ENCODE data around the gene PDZD7.
"Not testable (repeated sequence)": the region's sequence is repeated elsewhere in the genome, so short reads cannot be mapped to it uniquely, and the experiment has no call there.

Gene PDZD7

GRCh38 chr10:101038484-101038883, 7.6 kb upstream of the PDZD7 start:
- no peak for DNase-seq (ENCODE audit: low spot score)

GRCh38 chr10:101036726-101037125, 5.8 kb upstream of the PDZD7 start:
- DNase-seq (ENCODE audit: low spot score) = no peak

DNA sequence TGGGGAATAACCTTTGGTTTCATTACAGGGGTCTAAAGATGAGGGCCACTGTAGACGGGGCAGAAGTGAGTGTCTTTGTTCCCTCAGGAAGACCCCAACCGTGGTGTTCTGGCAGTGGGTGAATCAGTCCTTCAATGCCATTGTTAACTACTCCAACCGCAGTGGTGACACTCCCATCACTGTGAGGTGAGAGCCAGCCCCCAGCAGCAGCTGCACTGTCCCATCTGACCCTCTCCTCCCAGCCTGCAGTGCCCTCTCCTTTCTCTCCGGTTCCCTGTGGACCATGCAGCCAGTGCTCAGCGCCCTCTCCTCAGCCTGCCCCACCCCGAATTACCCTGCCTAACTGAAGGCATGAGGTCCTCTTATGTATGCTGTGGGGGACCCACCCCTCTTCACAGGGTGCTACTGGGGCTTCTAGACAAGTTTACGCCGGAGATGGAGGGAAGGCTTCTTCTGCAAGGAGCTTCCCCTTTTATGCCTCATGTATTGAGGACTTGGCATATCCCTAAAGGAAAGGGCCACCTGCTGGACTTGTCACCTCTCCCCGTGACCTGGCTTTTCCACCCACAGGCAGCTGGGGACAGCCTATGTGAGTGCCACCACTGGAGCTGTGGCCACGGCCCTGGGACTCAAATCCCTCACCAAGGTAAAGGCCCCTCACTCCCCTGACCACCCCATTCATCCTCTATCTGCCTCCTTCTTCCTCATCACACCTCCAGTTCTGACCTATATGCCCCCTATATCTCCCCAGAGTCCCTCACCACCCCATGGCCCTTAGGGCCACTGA, 5.2 kb upstream of the PDZD7 start:
- no peak for DNase-seq (ENCODE audit: low spot score)

- no peak for DNase-seq (ENCODE audit: low spot score)
These were observed 4.4 kb upstream of the PDZD7 start for GRCh38 chr10:101035314-101035713.

DNA sequence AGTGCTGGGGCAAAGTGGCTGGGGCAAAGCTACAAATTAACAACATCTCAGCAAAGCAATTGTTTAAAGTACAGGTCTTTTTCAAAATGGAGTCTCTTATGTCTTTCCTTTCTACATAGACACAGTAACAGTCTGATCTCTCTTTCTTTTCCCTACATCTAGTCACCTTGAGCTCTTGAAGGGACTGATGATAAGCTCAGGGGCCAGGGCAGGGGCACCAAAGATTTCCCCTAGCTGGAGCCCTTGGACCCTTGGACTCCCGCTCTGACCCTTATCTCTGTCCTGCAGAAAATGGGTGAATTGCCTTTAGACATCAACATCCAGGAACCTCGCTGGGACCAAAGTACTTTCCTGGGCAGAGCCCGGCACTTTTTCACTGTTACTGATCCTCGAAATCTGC, 3.5 kb upstream of the PDZD7 start:
- not testable (repeated sequence) for DNase-seq (ENCODE audit: low spot score)

- no peak for DNase-seq (ENCODE audit: low spot score)
These were observed 2.3 kb upstream of the PDZD7 start for GRCh38 chr10:101033276-101033675.

DNA sequence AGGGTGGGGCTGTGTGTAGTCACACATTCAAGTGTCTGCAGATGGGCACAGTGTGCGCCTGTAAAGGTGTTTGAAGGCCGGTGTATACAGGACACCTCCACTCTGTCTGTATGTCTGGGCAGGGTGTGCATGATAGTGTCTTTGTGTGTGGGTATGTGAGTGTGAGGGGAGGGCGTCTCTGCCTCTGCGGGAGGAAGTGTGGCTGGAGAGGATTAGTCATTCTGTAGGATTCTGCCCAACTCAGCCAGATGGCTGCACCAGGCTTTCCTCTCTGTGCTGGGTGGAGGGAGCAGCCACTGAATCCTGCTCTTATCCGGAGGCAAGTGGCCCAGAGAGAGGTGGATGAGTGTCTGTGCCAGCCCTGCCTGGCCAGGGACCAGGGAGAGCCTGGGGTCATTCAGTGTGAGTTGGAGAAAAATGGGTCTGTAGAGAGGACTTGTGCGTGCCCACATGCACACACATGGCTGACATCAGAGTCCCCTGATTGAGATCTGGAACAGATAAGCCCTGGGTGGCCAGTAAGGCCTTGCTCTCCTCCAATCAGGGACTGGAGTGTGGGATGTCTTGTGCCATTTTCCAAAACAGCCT, 1.8 kb upstream of the PDZD7 start:
- peak; percentile 88 for DNase-seq (ENCODE audit: low spot score)

DNA sequence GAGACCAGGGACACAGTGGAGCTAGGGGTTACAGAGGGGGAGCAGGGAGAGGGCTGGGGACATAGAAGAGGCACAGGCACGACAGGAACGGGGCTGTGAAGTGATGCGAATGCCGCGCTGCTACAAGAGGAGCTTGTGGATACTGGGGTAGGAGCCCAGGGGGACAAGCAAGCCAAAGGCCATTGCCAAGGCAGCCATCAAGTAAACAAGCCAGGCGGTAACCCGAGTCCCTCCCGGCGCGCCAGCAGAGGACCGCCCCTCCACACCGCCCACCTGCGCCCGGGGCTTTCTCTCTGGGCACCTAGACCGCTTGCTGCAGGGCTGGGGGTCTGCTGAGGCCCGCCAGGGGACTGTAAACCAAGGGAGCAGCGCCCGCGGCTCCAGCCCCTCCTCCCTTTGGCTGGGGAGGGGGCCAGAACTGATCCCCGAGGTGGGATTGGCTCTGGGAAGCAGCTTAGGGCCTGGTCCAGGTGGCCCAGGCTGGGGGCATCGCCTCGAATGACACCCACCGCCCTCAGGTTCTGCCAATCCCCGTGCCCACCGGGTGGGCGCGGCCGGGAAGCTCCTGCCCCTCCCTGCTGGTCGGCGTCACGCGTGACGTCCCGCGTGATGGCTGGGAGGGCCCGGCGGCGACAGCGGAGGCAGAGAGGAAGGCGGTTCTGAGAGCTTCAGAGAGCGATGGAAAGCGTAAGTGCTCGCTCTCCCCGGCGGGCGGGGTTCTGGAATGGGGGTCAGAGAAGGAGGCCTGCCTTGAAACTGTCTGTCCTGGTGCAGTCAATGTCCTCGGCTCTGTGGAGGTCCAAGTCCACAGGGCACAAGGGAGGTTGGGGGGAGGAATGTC, 1.1 kb upstream of the PDZD7 start:
- peak; percentile 59 for DNase-seq (ENCODE audit: low spot score)

GRCh38 chr10:101030496-101031127, 317 bp downstream of the PDZD7 start:
- DNase-seq (ENCODE audit: low spot score) = no peak

- no peak for DNase-seq (ENCODE audit: low spot score)
These were observed 1.2 kb downstream of the PDZD7 start for GRCh38 chr10:101029520-101030295.

- no peak for DNase-seq (ENCODE audit: low spot score)
These were observed 2.2 kb downstream of the PDZD7 start for GRCh38 chr10:101028446-101029337.

- no peak for DNase-seq (ENCODE audit: low spot score)
These were observed 3.7 kb downstream of the PDZD7 start for GRCh38 chr10:101027106-101027720.

DNA sequence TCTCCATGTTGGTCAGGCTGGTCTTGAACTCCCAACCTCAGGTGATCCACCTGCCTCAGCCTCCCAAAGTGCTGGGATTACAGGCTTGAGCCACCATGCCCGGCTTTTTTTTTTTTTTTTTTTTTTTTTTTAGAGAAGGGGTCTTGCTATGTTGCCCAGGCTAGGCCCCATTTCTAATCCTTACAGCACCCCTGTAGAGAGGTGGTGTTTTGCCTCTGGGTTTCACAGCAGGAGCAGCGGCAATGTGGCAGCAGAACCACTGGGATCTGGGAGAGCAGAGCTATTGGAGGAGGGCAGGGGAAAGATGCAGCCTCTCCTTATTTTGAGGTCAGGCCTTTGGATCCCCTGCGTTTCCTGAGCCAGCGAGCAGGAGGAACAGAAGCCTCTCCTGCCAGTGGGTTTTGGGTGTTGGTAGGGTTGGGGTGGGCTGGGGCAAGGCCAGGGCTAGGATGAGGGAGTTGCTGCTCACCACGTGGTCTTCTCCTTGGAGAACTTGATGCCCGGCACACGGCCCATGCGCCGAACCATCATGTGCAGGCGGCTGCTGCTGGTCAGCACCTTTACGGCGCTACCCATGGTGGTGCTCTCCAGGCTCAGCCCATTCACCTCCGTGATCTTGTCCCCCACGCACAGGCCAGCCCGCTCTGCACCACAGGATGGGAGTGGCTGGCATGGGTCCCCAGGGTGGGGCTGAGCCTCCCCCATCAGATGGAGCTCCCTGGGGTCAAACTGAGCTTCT, 7.8 kb downstream of the PDZD7 start:
- no peak for DNase-seq (ENCODE audit: low spot score)

- no peak for DNase-seq (ENCODE audit: low spot score)
These were observed 9.2 kb downstream of the PDZD7 start for GRCh38 chr10:101021692-101022251.

- no peak for DNase-seq (ENCODE audit: low spot score)
These were observed 9.7 kb downstream of the PDZD7 start for GRCh38 chr10:101021239-101021638.

DNA sequence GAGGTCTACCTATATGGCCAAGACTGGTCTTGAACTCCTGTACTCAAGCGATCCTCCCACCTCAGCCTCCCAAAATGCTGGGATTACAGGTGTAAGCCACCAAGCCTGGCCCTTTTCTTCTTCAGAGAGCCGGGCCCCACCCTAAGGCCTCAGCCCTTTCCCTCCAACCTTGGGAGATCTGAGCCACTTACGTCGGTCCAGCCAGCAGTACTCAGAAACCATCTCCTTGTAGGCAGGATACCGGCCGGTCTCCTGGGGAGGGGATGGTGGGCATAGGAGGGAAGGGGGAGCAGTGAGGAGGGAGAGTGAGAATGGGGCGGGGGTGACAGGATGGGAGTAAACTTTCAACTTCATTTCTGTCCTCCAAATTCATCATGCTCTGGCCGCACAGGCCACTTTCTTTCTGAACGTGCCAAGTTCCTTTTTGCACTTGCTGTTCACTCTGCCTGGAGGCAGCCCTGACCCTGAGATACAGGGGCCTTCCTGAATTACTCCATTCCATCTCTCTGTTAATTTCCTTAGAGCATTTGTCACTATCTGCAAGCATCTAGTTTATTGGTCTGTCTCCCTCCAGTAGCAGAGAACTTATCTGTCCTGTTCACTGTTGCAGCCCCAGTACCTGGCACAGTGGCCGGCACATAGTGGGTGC, 10.4 kb downstream of the PDZD7 start:
- no peak for DNase-seq (ENCODE audit: low spot score)

- no peak for DNase-seq (ENCODE audit: low spot score)
These were observed 11.6 kb downstream of the PDZD7 start for GRCh38 chr10:101019440-101019703.

GRCh38 chr10:101018600-101019439, 12.1 kb downstream of the PDZD7 start:
- peak; percentile 85 for DNase-seq (ENCODE audit: low spot score)
